Activated naive CD4-positive, alpha-beta T cell treated with anti-CD3 and anti-CD28 coated beads, Interleukin-2, amount 50 U/mL, for 24 hours (primary cell): ENCODE data around the gene KRTAP4-12.
"Not testable (repeated sequence)": the region's sequence is repeated elsewhere in the genome, so short reads cannot be mapped to it uniquely, and the experiment has no call there.

ENCODE experiments used
- H3K27ac Mint-ChIP-seq: one replicate; pipeline ENCODE4 v1.8.0; 2021; ENCODE audit warnings: mild to moderate bottlenecking, mixed read lengths
- H3K27me3 Mint-ChIP-seq: one replicate; pipeline ENCODE4 v1.8.0; 2021; ENCODE audit warnings: mixed read lengths
- H3K36me3 Mint-ChIP-seq: one replicate; pipeline ENCODE4 v1.8.0; 2021; ENCODE audit warnings: mixed read lengths
- H3K4me1 Mint-ChIP-seq: one replicate; pipeline ENCODE4 v1.8.0; 2021; ENCODE audit warnings: mixed read lengths
- H3K4me3 Mint-ChIP-seq: one replicate; pipeline ENCODE4 v1.8.0; 2021; ENCODE audit warnings: mild to moderate bottlenecking, mixed read lengths
- H3K9me3 Mint-ChIP-seq: one replicate; pipeline ENCODE4 v1.8.0; 2021; ENCODE audit warnings: mixed read lengths

KRTAP4-12 gene

GRCh38 chr17:41123991-41124371 lies at the start of gene KRTAP4-12:
TSS of gene KRTAP4-12 (minus strand) at chr17:41124182. CDS start at chr17:41124122, 60 bp downstream.
- H3K36me3 Mint-ChIP-seq, H3K27me3 Mint-ChIP-seq, H3K9me3 Mint-ChIP-seq: not testable (repeated sequence)
- Mint-ChIP-seq H3K4me3 (peak within 1 kb of the TSS; percentile 72), H3K27ac (peak within 1 kb of the TSS; percentile 86), H3K4me1 (peaks cover 62% of the 10 kb centered on the region)

DNA sequence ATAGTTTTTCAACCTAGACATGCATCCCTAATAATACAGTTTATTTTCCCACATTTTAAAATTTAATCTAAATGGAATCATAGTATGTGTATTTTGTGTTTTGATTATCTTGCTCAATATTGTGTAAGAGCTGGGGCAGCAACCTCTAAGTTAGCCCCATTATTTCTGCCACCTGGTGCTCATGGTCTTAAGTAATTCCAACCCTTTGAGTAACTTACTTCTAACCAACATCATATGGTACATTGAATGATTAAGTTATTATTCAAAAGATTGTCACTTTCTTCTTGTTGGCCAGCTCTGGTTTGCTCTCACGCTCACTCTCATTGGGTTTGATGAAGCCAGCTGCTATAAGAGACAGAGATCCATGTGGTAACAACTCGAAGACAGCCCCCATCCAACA lies 47.9 kb upstream of the KRTAP4-12 start:
- H3K27ac Mint-ChIP-seq: no peak overlapping the region
- H3K27me3 Mint-ChIP-seq: no peaks in the 10 kb centered on the region
- no peaks in the 10 kb centered on the region for H3K36me3 Mint-ChIP-seq
- H3K4me1 Mint-ChIP-seq: no peaks in the 10 kb centered on the region
- H3K4me3 Mint-ChIP-seq: no peak overlapping the region
- no peaks in the 10 kb centered on the region for H3K9me3 Mint-ChIP-seq

DNA sequence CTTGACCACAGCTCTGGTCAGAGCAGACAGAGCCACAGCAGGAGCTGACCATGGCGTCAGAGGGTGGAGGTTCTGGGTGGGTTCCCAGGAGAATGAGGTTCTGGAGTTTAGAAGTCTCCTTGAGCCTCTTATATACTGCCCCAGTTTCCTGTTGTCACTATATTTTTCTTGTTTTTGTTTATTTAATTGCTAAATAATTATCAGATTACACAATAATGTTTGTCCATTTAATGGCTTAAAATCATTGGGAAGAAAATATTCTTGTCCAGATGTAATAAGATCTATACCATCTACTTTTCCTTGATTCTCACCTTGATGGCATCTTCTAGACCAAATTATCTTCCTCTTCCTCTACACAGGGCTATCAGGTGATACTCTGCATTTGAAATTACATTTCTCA lies 44.1 kb upstream of the KRTAP4-12 start, which contains the start of gene KRTAP4-3:
Gene KRTAP4-3, minus strand, starts transcription at position 101 of the 400 bp plus-strand sequence. Its CDS starts 49 bp downstream, at position 52.
- Mint-ChIP-seq H3K9me3 (no peaks in the 10 kb centered on the region), H3K27me3 (no peaks in the 10 kb centered on the region), H3K4me1 (no peaks in the 10 kb centered on the region), H3K27ac (no peak within 1 kb of the TSS), H3K36me3 (no peaks in the 10 kb centered on the region), H3K4me3 (no peak within 1 kb of the TSS)

DNA sequence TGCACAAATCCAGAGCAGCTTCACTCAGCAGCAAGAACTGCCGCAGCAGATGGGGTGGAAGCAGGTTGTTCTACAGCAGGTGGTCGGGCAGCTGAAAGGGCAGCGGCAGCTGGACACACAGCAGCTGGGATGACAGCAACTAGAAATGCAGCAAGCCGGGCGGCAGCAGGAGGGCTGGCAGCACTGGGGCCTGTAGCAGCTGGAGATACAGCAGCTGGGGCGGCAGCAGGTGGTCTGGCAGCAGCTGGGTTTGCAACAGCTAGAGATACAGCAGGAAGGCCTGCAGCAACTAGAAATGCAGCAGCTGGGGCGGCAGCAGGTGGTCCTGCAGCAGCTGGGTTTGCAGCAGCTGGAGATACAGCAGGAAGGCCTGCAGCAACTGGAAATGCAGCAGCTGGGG lies 43.6 kb upstream of the KRTAP4-12 start:
- Mint-ChIP-seq H3K4me3 (no peak overlapping the region), H3K36me3 (no peaks in the 10 kb centered on the region), H3K27ac (no peak overlapping the region), H3K27me3 (no peaks in the 10 kb centered on the region), H3K4me1 (no peaks in the 10 kb centered on the region), H3K9me3 (no peaks in the 10 kb centered on the region)

DNA sequence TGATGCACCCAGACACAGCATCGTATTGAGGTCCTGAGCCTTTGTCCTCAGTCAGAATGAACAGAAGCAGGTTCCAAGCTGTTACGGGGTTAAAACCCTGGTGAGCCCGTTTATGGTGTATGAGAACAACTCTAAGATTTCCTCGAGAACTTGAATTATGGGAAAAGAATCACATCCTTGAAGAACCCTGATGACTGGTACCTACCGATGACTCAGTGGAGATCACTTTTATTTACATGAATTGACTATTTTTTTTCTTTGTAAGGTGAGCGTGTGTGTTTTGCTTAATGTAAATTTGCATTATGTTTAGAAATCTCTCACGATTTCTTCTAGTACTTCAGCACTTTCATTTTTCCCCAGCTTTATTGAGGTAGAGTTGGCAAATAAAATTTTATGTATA lies 39.8 kb upstream of the KRTAP4-12 start:
- H3K4me1 Mint-ChIP-seq: no peaks in the 10 kb centered on the region
- H3K4me3 Mint-ChIP-seq: no peak overlapping the region
- no peaks in the 10 kb centered on the region for H3K36me3 Mint-ChIP-seq
- H3K27me3 Mint-ChIP-seq: no peaks in the 10 kb centered on the region
- H3K9me3 Mint-ChIP-seq: no peaks in the 10 kb centered on the region
- no peak overlapping the region for H3K27ac Mint-ChIP-seq

DNA sequence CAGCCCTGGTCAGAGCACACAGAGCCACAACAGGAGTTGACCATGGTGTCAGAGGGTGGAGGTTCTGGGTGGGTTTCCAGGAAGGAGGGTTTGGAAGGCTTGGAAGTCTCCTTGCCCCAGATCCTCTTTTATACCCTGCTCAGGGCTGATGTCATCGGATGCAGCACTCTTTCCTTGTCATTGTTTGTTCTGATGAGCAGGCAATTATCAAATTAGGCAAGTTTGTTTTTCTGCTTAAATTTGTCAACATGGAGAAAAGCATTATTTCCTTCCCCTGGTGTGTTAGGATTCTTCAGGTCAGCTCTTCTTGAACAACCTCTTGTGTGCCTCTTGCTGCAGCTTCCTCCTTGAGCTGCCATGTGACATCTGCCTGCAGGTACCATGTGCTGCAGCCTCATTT lies 36.7 kb upstream of the KRTAP4-12 start, which contains the start of gene KRTAP4-4:
Gene KRTAP4-4, minus strand, starts transcription at position 101 of the 400 bp plus-strand sequence. Its CDS starts 57 bp downstream, at position 44.
- H3K36me3 Mint-ChIP-seq: no peaks in the 10 kb centered on the region
- H3K9me3 Mint-ChIP-seq: no peaks in the 10 kb centered on the region
- no peak within 1 kb of the TSS for H3K4me3 Mint-ChIP-seq
- no peaks in the 10 kb centered on the region for H3K4me1 Mint-ChIP-seq
- peaks cover 2% of the 10 kb centered on the region for H3K27me3 Mint-ChIP-seq
- no peak within 1 kb of the TSS for H3K27ac Mint-ChIP-seq

GRCh38 chr17:41160190-41160589 lies 36.2 kb upstream of the KRTAP4-12 start:
- H3K27ac Mint-ChIP-seq, H3K9me3 Mint-ChIP-seq, H3K27me3 Mint-ChIP-seq, H3K4me1 Mint-ChIP-seq, H3K36me3 Mint-ChIP-seq, H3K4me3 Mint-ChIP-seq: not testable (repeated sequence)

- no peaks in the 10 kb centered on the region for H3K36me3 Mint-ChIP-seq
- H3K9me3 Mint-ChIP-seq: no peaks in the 10 kb centered on the region
- H3K4me3 Mint-ChIP-seq: no peak overlapping the region
- H3K27me3 Mint-ChIP-seq: peaks cover 2% of the 10 kb centered on the region
- no peaks in the 10 kb centered on the region for H3K4me1 Mint-ChIP-seq
- H3K27ac Mint-ChIP-seq: no peak overlapping the region
Measured at GRCh38 chr17:41153856-41154255, 29.9 kb upstream of the KRTAP4-12 start.

- Mint-ChIP-seq H3K27me3 (no peaks in the 10 kb centered on the region), H3K36me3 (no peaks in the 10 kb centered on the region), H3K27ac (no peak overlapping the region), H3K4me3 (no peak overlapping the region), H3K9me3 (no peaks in the 10 kb centered on the region), H3K4me1 (no peaks in the 10 kb centered on the region)
Measured at GRCh38 chr17:41151525-41151924, 27.5 kb upstream of the KRTAP4-12 start.

DNA sequence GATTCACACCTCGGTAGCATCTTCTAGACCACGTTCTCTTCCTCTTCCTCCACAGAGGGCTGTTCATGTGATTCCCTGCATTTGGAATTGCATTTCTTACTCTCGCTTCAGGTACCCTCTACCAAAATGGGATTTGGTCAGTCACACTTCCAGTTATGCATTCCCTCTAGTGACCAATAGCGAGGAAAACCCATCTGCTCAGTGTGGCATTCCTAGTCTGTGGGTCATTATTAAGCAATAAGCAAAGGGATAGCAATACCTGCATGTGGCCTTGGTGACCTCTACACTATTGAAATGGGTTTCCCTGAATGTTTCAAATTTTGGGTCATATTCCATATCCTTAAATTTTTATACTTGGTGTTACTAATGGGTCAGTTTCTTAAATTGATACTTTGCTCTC lies 26.0 kb upstream of the KRTAP4-12 start:
- H3K27me3 Mint-ChIP-seq: no peaks in the 10 kb centered on the region
- H3K27ac Mint-ChIP-seq: no peak overlapping the region
- H3K4me1 Mint-ChIP-seq: no peaks in the 10 kb centered on the region
- no peaks in the 10 kb centered on the region for H3K9me3 Mint-ChIP-seq
- peaks cover 1% of the 10 kb centered on the region for H3K36me3 Mint-ChIP-seq
- H3K4me3 Mint-ChIP-seq: no peak overlapping the region

DNA sequence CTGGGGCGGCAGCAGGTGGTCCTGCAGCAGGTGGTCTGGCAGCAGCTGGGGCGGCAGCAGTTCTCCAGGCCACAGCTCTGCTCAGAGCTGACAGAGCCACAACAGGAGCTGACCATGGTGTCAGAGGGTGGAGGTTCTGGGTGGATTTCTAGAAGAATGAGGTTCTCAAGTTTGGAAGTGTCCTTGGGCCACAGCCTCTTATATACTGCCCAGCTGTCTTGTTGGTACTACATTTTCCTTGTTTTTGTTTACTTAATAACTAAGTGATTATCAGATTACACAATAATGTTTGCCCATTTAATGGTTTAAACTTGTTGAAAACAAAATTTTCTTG lies 25.6 kb upstream of the KRTAP4-12 start, which contains the start of gene KRTAP4-5:
Gene KRTAP4-5, minus strand, starts transcription at position 174 of the 334 bp plus-strand sequence. Its CDS starts 58 bp downstream, at position 116.
- Mint-ChIP-seq H3K4me1 (no peaks in the 10 kb centered on the region), H3K4me3 (no peak within 1 kb of the TSS), H3K9me3 (no peaks in the 10 kb centered on the region), H3K27ac (no peak within 1 kb of the TSS), H3K36me3 (peaks cover 2% of the 10 kb centered on the region), H3K27me3 (no peaks in the 10 kb centered on the region)

DNA sequence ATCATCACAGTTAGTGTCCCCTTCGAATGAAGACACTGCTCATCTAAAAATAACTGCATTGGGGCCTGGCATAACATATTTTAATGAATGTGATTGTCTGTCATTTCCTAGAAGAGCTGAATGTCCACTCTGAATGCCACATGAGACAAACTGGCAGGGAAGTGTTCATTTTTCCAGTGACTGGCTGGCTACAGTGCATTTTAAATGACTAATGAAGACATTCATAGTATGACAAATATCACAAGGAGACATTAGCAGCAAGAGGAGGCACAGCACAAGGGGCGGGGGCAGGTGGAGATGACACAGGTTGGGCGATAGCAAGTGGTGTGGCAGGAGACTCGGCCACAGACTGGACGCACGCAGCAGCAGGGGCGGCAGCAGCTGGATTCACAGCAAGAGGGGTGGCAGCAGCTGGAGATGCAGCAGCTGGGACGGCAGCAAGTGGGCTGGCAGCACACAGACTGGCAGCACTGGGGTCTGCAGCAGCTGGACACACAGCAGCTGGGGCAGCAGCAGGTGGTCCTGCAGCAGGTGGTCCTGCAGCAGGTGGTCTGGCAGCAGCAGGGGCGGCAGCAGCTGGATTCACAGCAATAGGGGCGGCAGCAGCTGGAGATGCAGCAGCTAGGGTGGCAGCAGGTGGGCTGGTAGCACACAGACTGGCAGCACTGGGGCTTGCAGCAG lies 25.1 kb upstream of the KRTAP4-12 start:
- not testable (repeated sequence) for H3K27me3 Mint-ChIP-seq, H3K36me3 Mint-ChIP-seq, H3K4me3 Mint-ChIP-seq, H3K4me1 Mint-ChIP-seq, H3K9me3 Mint-ChIP-seq, H3K27ac Mint-ChIP-seq

GRCh38 chr17:41147531-41148204 lies 23.7 kb upstream of the KRTAP4-12 start:
- no peak overlapping the region for H3K4me3 Mint-ChIP-seq
- H3K9me3 Mint-ChIP-seq: peaks cover 11% of the 10 kb centered on the region
- H3K27ac Mint-ChIP-seq: peak overlapping the region; percentile 5
- peaks cover 9% of the 10 kb centered on the region for H3K36me3 Mint-ChIP-seq
- H3K4me1 Mint-ChIP-seq: no peaks in the 10 kb centered on the region
- H3K27me3 Mint-ChIP-seq: no peaks in the 10 kb centered on the region

DNA sequence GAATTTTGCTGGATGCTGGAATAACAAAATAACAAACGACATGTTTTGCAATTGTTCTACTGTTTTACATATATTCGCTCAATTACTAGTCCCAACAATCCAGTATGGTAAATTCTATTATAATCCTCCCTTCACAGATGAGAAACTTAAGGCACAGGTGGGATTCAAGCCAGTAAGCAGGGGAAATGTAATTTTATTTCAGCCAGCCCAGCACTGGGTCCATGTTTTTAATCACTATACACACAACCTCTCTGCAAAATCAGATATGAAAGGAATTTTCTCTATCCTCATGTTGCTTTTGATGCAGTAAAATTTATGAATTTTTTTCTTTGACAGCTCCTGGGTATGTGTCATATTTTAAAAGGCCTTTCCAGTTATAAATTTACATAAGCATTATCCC lies 21.3 kb upstream of the KRTAP4-12 start:
- H3K36me3 Mint-ChIP-seq: peaks cover 10% of the 10 kb centered on the region
- H3K4me3 Mint-ChIP-seq: no peak overlapping the region
- peaks cover 15% of the 10 kb centered on the region for H3K9me3 Mint-ChIP-seq
- H3K27me3 Mint-ChIP-seq: no peaks in the 10 kb centered on the region
- H3K4me1 Mint-ChIP-seq: no peaks in the 10 kb centered on the region
- H3K27ac Mint-ChIP-seq: no peak overlapping the region

DNA sequence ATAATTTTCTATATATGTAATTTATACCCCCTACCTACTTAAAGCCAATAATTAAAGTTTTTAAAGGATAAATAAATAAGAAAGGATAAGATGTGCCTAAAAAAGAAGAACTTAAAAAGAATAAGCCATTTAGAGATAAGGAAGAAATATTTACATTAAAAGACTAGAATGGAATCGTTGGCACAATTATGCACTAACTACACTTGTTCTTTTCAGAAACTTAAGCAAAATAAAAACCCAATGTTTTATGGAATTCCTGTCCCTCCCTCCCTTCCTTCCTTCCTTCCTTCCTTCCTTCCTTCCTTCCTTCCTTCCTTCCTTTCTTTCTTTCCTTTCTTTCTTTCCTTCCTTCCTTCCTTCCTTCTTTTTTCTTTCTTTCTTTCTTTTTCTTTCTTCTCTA lies 20.9 kb upstream of the KRTAP4-12 start:
- no peaks in the 10 kb centered on the region for H3K27me3 Mint-ChIP-seq

GRCh38 chr17:41141361-41141760 lies 17.4 kb upstream of the KRTAP4-12 start:
- no peak overlapping the region for H3K27ac Mint-ChIP-seq
- H3K36me3 Mint-ChIP-seq: peaks cover 14% of the 10 kb centered on the region
- H3K4me3 Mint-ChIP-seq: no peak overlapping the region

More for the DNA sequence above, 20.9 kb upstream of the KRTAP4-12 start:
- peaks cover 10% of the 10 kb centered on the region for H3K36me3 Mint-ChIP-seq
- H3K4me3 Mint-ChIP-seq: no peak overlapping the region
- H3K4me1 Mint-ChIP-seq: no peaks in the 10 kb centered on the region
- peaks cover 15% of the 10 kb centered on the region for H3K9me3 Mint-ChIP-seq
- no peak overlapping the region for H3K27ac Mint-ChIP-seq

More at GRCh38 chr17:41141361-41141760, 17.4 kb upstream of the KRTAP4-12 start:
- Mint-ChIP-seq H3K27me3 (no peaks in the 10 kb centered on the region), H3K9me3 (peaks cover 20% of the 10 kb centered on the region), H3K4me1 (no peaks in the 10 kb centered on the region)
